PC-9 (cell line): ENCODE results near the gene TSSK2.

Experiments used
- CTCF ChIP-seq: fragments of 200-600 bp; sonication (generic); conservative IDR thresholded peaks from 2 replicates; pipeline ENCODE4 v1.6.1; 2017; ENCODE audit warnings: mixed run types, antibody characterized with exemption, mild to moderate bottlenecking, moderate library complexity
- EZH2 ChIP-seq: fragments of 200-600 bp; sonication (generic); IDR thresholded peaks from 2 replicates; pipeline ENCODE4 v1.8.0; 2017; ENCODE audit warnings: antibody characterized with exemption, low read depth

DNA sequence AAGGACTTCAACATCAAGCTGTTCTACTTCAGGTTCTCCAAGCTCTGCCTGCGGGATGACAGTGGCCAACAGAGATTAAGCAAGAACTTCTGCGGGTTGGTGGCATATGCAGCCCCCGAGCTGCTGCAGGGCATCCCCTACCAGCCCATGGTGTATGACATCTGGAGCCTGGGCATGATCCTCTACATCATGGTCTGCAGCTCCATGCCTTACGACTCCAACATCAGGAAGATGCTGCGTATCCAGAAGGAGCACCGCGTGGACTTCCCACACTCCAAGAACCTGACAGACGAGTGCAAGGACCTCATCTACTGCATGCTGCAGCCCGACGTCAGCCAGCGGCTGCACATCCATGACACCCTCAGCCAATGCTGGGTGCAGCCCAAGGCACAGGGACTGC, 6.1 kb upstream of the TSSK2 start:
- TF ChIP-seq CTCF (no peak), EZH2 (no peak)
